ENCODE results near the gene SESTD1.

DNA sequence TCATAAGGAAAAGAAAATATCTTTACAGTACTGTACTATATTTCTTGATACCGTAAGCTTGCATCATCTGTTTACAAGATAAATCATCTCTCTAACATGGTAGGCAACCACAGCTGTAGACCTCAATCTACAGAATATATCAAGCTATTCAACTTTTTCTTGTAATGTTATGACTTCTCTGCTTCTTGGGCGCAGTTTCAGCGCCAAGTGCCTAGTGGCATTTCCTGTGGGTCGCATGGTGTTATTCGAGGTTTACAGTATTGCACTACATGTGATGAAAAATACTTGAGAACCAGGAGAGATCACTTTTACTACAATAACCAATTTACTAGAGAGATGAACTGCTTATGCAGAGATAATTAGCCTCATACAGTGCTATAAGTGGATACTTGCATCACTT is 34.0 kb upstream of the SESTD1 start:
- TF ChIP-seq POLR2A (IDR thresholded peaks at IDR 0.05; ENCODE audit: low read length), result no peak
- no peak for TF ChIP-seq ZNF302 (CRISPR knock-in tag; IDR thresholded peaks at IDR 0.05)
- no peak for TF ChIP-seq CTCF (IDR thresholded peaks at IDR 0.05)
- TF ChIP-seq PHF8 (IDR thresholded peaks at IDR 0.05; ENCODE audit: borderline replicate concordance, low read depth), result no peak
- no peak for TF ChIP-seq HMGXB4 (CRISPR knock-in tag; IDR thresholded peaks at IDR 0.05; ENCODE audit: borderline replicate concordance)
- TF ChIP-seq, protein P1, sequence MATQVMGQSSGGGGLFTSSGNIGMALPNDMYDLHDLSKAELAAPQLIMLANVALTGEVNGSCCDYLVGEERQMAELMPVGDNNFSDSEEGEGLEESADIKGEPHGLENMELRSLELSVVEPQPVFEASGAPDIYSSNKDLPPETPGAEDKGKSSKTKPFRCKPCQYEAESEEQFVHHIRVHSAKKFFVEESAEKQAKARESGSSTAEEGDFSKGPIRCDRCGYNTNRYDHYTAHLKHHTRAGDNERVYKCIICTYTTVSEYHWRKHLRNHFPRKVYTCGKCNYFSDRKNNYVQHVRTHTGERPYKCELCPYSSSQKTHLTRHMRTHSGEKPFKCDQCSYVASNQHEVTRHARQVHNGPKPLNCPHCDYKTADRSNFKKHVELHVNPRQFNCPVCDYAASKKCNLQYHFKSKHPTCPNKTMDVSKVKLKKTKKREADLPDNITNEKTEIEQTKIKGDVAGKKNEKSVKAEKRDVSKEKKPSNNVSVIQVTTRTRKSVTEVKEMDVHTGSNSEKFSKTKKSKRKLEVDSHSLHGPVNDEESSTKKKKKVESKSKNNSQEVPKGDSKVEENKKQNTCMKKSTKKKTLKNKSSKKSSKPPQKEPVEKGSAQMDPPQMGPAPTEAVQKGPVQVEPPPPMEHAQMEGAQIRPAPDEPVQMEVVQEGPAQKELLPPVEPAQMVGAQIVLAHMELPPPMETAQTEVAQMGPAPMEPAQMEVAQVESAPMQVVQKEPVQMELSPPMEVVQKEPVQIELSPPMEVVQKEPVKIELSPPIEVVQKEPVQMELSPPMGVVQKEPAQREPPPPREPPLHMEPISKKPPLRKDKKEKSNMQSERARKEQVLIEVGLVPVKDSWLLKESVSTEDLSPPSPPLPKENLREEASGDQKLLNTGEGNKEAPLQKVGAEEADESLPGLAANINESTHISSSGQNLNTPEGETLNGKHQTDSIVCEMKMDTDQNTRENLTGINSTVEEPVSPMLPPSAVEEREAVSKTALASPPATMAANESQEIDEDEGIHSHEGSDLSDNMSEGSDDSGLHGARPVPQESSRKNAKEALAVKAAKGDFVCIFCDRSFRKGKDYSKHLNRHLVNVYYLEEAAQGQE (IDR thresholded peaks at IDR 0.05), result no peak
- TF ChIP-seq MAX (IDR thresholded peaks at IDR 0.05), result no peak
- no peak for TF ChIP-seq NFE2L2 (conservative IDR thresholded peaks at IDR 0.05; ENCODE audit: low read length)
- TF ChIP-seq RAD21 (conservative IDR thresholded peaks at IDR 0.05 in 1 of 2, IDR thresholded peaks at IDR 0.05 in 1 of 2), result no peak
- TF ChIP-seq TP53 (CRISPR knock-in tag; IDR thresholded peaks at IDR 0.05), result no peak
- TF ChIP-seq CEBPB (IDR thresholded peaks at IDR 0.05), result no peak
- no peak for TF ChIP-seq MAFK (IDR thresholded peaks at IDR 0.05; ENCODE audit: partially characterized antibody)
